Upper lobe of right lung (tissue), 1 donor: ENCODE data around the gene LPCAT2. TPM values are rescaled to one million over a fixed set of nuclear protein-coding genes. Genes with fewer than 3 reads are reported as not detected.

Source experiments
- ATAC-seq: fragments of 200-7000 bp; cut with Tn5 transposase; one replicate; pipeline ENCODE4 v1.9.1; 2020; ENCODE audit warnings: mild to moderate bottlenecking, moderate library complexity
- DNase-seq: peaks from one replicate; pipeline ENCODE4 v3.0.0-alpha.2; 2020
- H3K27ac ChIP-seq: fragments of 200-600 bp; one replicate; pipeline ENCODE4 v1.8.0; 2022
- H3K27me3 ChIP-seq: fragments of 200-600 bp; one replicate; pipeline ENCODE4 v1.8.0; 2022; ENCODE audit warnings: mild to moderate bottlenecking
- H3K36me3 ChIP-seq: fragments of 200-600 bp; one replicate; pipeline ENCODE4 v1.8.0; 2022
- H3K4me1 ChIP-seq: fragments of 200-600 bp; one replicate; pipeline ENCODE4 v1.8.0; 2022
- H3K4me3 ChIP-seq: fragments of 200-600 bp; one replicate; pipeline ENCODE4 v1.8.0; 2022; ENCODE audit warnings: mild to moderate bottlenecking
- H3K9me3 ChIP-seq: fragments of 200-600 bp; one replicate; pipeline ENCODE4 v1.8.0; 2022
- CTCF ChIP-seq: fragments of 200-600 bp; IDR thresholded peaks from one replicate; pipeline ENCODE4 v1.8.0; 2022; ENCODE audit warnings: antibody characterized with exemption
- intact Hi-C: fragments of 100-400 bp; cut with DNase I; formaldehyde crosslinking; loops from one replicate; pipeline ENCODE4 v1.11.0; 2022
- total RNA-seq: library from RNA; stranded (reverse); fragmentation: NEBNext Ultra II Directional; extraction: Animal tissue kit (Norgen Biotek cat#: 25700); gene quantifications from one replicate; pipeline ENCODE4 v1.2.1, GENCODE V29; 2021
- donor health status: DM: no; HTN: yes; CAD: no; lungs with severe emphysema.

Gene LPCAT2
- total RNA-seq, 1 donor from 2014 or later, result 32.8 TPM

- Histone ChIP-seq H3K36me3 (no peaks in the 10 kb centered on the region), H3K4me1 (no peaks in the 10 kb centered on the region), H3K27ac (no peak overlapping the region), H3K27me3 (no peaks in the 10 kb centered on the region), H3K9me3 (peaks cover 6% of the 10 kb centered on the region), H3K4me3 (no peak overlapping the region)
- no peak for TF ChIP-seq CTCF
- ATAC-seq (no peak), DNase-seq (no peak)
- intact Hi-C loops, result no loop called here
These were observed 4.7 kb downstream of the LPCAT2 start for GRCh38 chr16:55513616-55514015.

- no peaks in the 10 kb centered on the region for H3K4me1 ChIP-seq
- DNase-seq (no peak), ATAC-seq (no peak)
- H3K4me3 ChIP-seq, result no peak overlapping the region
- no peak for TF ChIP-seq CTCF
- H3K27me3 ChIP-seq, result no peaks in the 10 kb centered on the region
- H3K9me3 ChIP-seq, result peaks cover 6% of the 10 kb centered on the region
- H3K27ac ChIP-seq, result no peak overlapping the region
- intact Hi-C loops, result no loop called here
- no peaks in the 10 kb centered on the region for H3K36me3 ChIP-seq
These were observed 6.2 kb downstream of the LPCAT2 start for GRCh38 chr16:55515111-55515510.

GRCh38 chr16:55521792-55522191 lies 12.9 kb downstream of the LPCAT2 start:
- no peak for TF ChIP-seq CTCF
- DNase-seq, result no peak
- no peaks in the 10 kb centered on the region for H3K27me3 ChIP-seq
- intact Hi-C loops, result no loop called here
- no peak overlapping the region for H3K4me3 ChIP-seq
- H3K27ac ChIP-seq, result no peak overlapping the region
- no peak for ATAC-seq
- H3K9me3 ChIP-seq, result no peaks in the 10 kb centered on the region
- no peaks in the 10 kb centered on the region for H3K36me3 ChIP-seq
- H3K4me1 ChIP-seq, result no peaks in the 10 kb centered on the region

GRCh38 chr16:55526441-55526840 lies 17.6 kb downstream of the LPCAT2 start:
- H3K27ac ChIP-seq, result no peak overlapping the region
- intact Hi-C loops, result no loop called here
- no peaks in the 10 kb centered on the region for H3K27me3 ChIP-seq
- H3K4me1 ChIP-seq, result no peaks in the 10 kb centered on the region
- ATAC-seq, result no peak
- no peaks in the 10 kb centered on the region for H3K36me3 ChIP-seq
- no peaks in the 10 kb centered on the region for H3K9me3 ChIP-seq
- no peak for DNase-seq
- no peak for TF ChIP-seq CTCF
- H3K4me3 ChIP-seq, result no peak overlapping the region

- ATAC-seq (no peak), DNase-seq (no peak)
- no peak overlapping the region for H3K27ac ChIP-seq
- no peak for TF ChIP-seq CTCF
- no peaks in the 10 kb centered on the region for H3K4me1 ChIP-seq
- H3K4me3 ChIP-seq, result no peak overlapping the region
- H3K27me3 ChIP-seq, result no peaks in the 10 kb centered on the region
- H3K36me3 ChIP-seq, result no peaks in the 10 kb centered on the region
- intact Hi-C loops, result no loop called here
- H3K9me3 ChIP-seq, result no peaks in the 10 kb centered on the region
These were observed 19.0 kb downstream of the LPCAT2 start for GRCh38 chr16:55527885-55528284.

- Histone ChIP-seq H3K27ac (no peak overlapping the region), H3K4me1 (no peaks in the 10 kb centered on the region), H3K4me3 (no peak overlapping the region), H3K27me3 (no peaks in the 10 kb centered on the region), H3K36me3 (no peaks in the 10 kb centered on the region), H3K9me3 (no peaks in the 10 kb centered on the region)
- no peak for TF ChIP-seq CTCF
- DNase-seq (no peak), ATAC-seq (no peak)
- intact Hi-C loops, result no loop called here
These were observed 20.1 kb downstream of the LPCAT2 start for GRCh38 chr16:55529018-55529417.
